ENCODE results near the gene ROPN1L. TPM values are rescaled to one million over a fixed set of nuclear protein-coding genes. Genes with fewer than 3 reads are reported as not detected.

ROPN1L gene
- total and polyA plus RNA-seq, 2 of the 8 experiments (the other 6 are each of a cell fraction or from before 2014, with no cell fraction given): 0.24 to 0.73 TPM

DNA sequence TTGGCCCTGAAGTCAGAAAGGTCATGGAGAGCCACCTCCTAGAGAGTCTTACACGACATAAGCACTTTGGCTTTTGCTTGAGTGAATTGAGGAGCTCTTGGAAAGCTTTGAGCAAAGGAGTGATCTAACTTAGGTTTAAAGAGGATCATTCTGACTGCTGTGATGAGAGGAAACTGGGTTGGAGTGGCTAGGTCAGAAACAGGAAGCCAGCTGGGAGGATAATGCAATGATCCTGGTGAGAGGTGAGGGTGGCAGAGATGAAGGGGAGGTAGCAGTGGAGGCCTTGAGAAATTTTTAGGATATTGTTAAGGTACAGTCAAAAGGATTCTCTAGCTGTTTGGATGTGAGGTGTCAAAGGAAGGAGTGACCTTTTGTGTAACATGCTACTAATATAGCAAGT lies 32.2 kb upstream of the ROPN1L start:
- Histone ChIP-seq H3K27me3 (replicated peaks in 1 of 4; ENCODE audit: control insufficient read depth in 3 of 4, extremely low read depth in 1 of 4, insufficient read depth in 3 of 4, low read length in 3 of 4) (no peaks in the 10 kb centered on the region), H3K14ac (ENCODE audit: insufficient read length) (no peak overlapping the region), H3K79me2 (ENCODE audit: control insufficient read depth in 1 of 2, insufficient read depth in 2 of 2, low read length in 2 of 2) (no peaks in the 10 kb centered on the region), H4K20me1 (replicated peaks in 1 of 2; ENCODE audit: control insufficient read depth in 1 of 2, insufficient read depth in 2 of 2, low read length in 2 of 2) (peaks cover 0 to 6% of the 10 kb centered on the region in 2 experiments), H2BK120ac (replicated peaks; ENCODE audit: low read depth, low read length) (no peak overlapping the region), H2AK5ac (ENCODE audit: low read depth, low read length) (no peak overlapping the region), H3K23me2 (ENCODE audit: low read depth, low read length) (0 out of 2 replicates have a peak, but pooled peaks cover 2% of the 10 kb centered on the region), H2BK5ac (ENCODE audit: low read depth, low read length) (no peak overlapping the region), H2BK15ac (ENCODE audit: low read length) (no peak overlapping the region), H4K5ac (ENCODE audit: insufficient read length, low read depth, low read length) (no peak overlapping the region), H3K18ac (ENCODE audit: extremely low read depth, low read length) (no peak overlapping the region), H3K9ac (replicated peaks in 1 of 4; ENCODE audit: extremely low read depth in 1 of 4, low read depth in 3 of 4, low read length in 3 of 4) (no peak overlapping the region), H4K91ac (replicated peaks; ENCODE audit: insufficient read length, low read length) (no peak overlapping the region), H3K4me1 (replicated peaks in 1 of 4; ENCODE audit: control insufficient read depth in 3 of 4, insufficient read depth in 4 of 4, low read length in 3 of 4) (no peaks in the 10 kb centered on the region), H3K27ac (ENCODE audit: low read depth, low read length) (no peak overlapping the region), H2BK20ac (ENCODE audit: low read length) (no peak overlapping the region), H3K79me1 (ENCODE audit: low read depth, low read length) (no peaks in the 10 kb centered on the region), H4K8ac (ENCODE audit: extremely low read depth, insufficient read depth, low read length) (no peak overlapping the region), H3K9me3 (ENCODE audit: insufficient read depth in 2 of 2, low read depth in 1 of 2, low read length in 1 of 2) (no peaks in the 10 kb centered on the region), H2AFZ (ENCODE audit: low read length) (no peak overlapping the region), H3K23ac (ENCODE audit: insufficient read length) (no peak overlapping the region), H3K36me3 (ENCODE audit: control insufficient read depth in 2 of 4, insufficient read depth in 4 of 4, low read length in 3 of 4) (peaks cover 12 to 82% (median 53%) of the 10 kb centered on the region in 4 experiments), H3K4me3 (ENCODE audit: extremely low read depth in 1 of 4, insufficient read depth in 2 of 4, low read depth in 3 of 4, low read length in 4 of 4) (no peak overlapping the region), H3K4me2 (ENCODE audit: insufficient read depth in 1 of 2, low read depth in 2 of 2, low read length in 2 of 2) (no peak overlapping the region), H2BK12ac (ENCODE audit: low read depth, low read length) (no peak overlapping the region), H3K56ac (replicated peaks; ENCODE audit: insufficient read length, low read depth, low read length) (no peak overlapping the region), H3K4ac (replicated peaks; ENCODE audit: insufficient read length, low read depth, low read length) (no peak overlapping the region)
- DNase-seq (ENCODE audit: low read depth in 1 of 2, low spot score in 2 of 2) (no peak), FAIRE-seq (no peak)
- WGBS, 2 experiments (ENCODE audit: extremely low coverage in 1 of 2, insufficient coverage in 1 of 2, insufficient read length in 1 of 2, insufficient replicate concordance in 2 of 2, low coverage in 1 of 2, low lambda C conversion rate in 2 of 2, missing lambda C conversion rate in 1 of 2): 100% methylated on average over 1 of the region's 1 CpG; no CpG with 5 or more reads in 1 of the 2 experiments
- CTCF ChIA-PET (ENCODE audit: partially characterized antibody): interaction anchor here (1.1 to 2.0 kb wide), 2 partner anchors 12 to 14 kb away, joined by 5 to 6 read pairs; no protein-coding TSS in a partner anchor
- POLR2A ChIA-PET (ENCODE audit: partially characterized antibody): interaction anchor here (2.1 kb wide), 1 partner anchor 144 kb away, joined by 4 read pairs; no protein-coding TSS in a partner anchor
- no peak for TF ChIP-seq YY1 (IDR thresholded peaks at IDR 0.05; ENCODE audit: low read depth, low read length)
- no peak for TF ChIP-seq KDM1A (IDR thresholded peaks at IDR 0.05; ENCODE audit: borderline replicate concordance, low read length)
- no peak for TF ChIP-seq EP300 (IDR thresholded peaks at IDR 0.05; ENCODE audit: borderline replicate concordance in 1 of 2, low read depth in 2 of 2, low read length in 2 of 2)
- no peak for TF ChIP-seq CHD1 (IDR thresholded peaks at IDR 0.05; ENCODE audit: low read depth, low read length)
- TF ChIP-seq, protein P1, sequence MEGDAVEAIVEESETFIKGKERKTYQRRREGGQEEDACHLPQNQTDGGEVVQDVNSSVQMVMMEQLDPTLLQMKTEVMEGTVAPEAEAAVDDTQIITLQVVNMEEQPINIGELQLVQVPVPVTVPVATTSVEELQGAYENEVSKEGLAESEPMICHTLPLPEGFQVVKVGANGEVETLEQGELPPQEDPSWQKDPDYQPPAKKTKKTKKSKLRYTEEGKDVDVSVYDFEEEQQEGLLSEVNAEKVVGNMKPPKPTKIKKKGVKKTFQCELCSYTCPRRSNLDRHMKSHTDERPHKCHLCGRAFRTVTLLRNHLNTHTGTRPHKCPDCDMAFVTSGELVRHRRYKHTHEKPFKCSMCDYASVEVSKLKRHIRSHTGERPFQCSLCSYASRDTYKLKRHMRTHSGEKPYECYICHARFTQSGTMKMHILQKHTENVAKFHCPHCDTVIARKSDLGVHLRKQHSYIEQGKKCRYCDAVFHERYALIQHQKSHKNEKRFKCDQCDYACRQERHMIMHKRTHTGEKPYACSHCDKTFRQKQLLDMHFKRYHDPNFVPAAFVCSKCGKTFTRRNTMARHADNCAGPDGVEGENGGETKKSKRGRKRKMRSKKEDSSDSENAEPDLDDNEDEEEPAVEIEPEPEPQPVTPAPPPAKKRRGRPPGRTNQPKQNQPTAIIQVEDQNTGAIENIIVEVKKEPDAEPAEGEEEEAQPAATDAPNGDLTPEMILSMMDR (IDR thresholded peaks at IDR 0.05; ENCODE audit: control extremely low read depth in 1 of 3, insufficient read depth in 1 of 3, low read depth in 1 of 3, low read length in 3 of 3): no peak
- TF ChIP-seq, protein P2, sequence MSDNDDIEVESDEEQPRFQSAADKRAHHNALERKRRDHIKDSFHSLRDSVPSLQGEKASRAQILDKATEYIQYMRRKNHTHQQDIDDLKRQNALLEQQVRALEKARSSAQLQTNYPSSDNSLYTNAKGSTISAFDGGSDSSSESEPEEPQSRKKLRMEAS (IDR thresholded peaks at IDR 0.05): no peak
- TF ChIP-seq JUN (IDR thresholded peaks at IDR 0.05; ENCODE audit: low read depth, low read length): no peak
- no peak for TF ChIP-seq ASH2L (IDR thresholded peaks at IDR 0.05; ENCODE audit: low read length)
- TF ChIP-seq SIX5 (IDR thresholded peaks at IDR 0.05; ENCODE audit: low read depth, low read length): no peak
- TF ChIP-seq BACH1 (IDR thresholded peaks at IDR 0.05; ENCODE audit: low read length): no peak
- no peak for TF ChIP-seq GABPA (IDR thresholded peaks at IDR 0.05; ENCODE audit: borderline replicate concordance, insufficient read depth, low read length)
- no peak for TF ChIP-seq TEAD4 (IDR thresholded peaks at IDR 0.05; ENCODE audit: low read depth, low read length)

All from H1 (cell line).